Transverse colon (tissue), 4 donors: ENCODE results near the gene ASB16. TPM values are rescaled to one million over a fixed set of nuclear protein-coding genes. Genes with fewer than 3 reads are reported as not detected.
A peak's percentile ranks its signal among the peaks of the same experiment; 100 is the strongest.

Source experiments
- DNase-seq: peaks from one replicate; pipeline ENCODE4 v3.0.0-alpha.2; 2019
- H3K27ac ChIP-seq, 4 donors: fragments of 200-600 bp; sonication (generic); 2 replicates each; pipeline ENCODE4 v1.5.1; 2016 to 2018; ENCODE audit warnings: inconsistent platforms in 4 of 4
- H3K27me3 ChIP-seq: fragments of 200-600 bp; sonication (generic); 2 replicates; pipeline ENCODE4 v1.5.1; 2017; ENCODE audit warnings: inconsistent platforms
- H3K36me3 ChIP-seq, 4 donors: fragments of 200-600 bp; sonication (generic); 2 replicates each; pipeline ENCODE4 v1.5.1; 2017 to 2019; ENCODE audit warnings: inconsistent platforms in 4 of 4
- H3K4me1 ChIP-seq, 4 donors: fragments of 200-600 bp; sonication (generic); 2 replicates each; pipeline ENCODE4 v1.5.1; 2017 to 2020; ENCODE audit warnings: inconsistent platforms in 4 of 4
- H3K4me3 ChIP-seq, 4 donors: fragments of 200-600 bp; sonication (generic); 1 replicate in 1 of 4; 2 replicates in 3 of 4; pipeline versions ENCODE4 v1.5.1 to v1.6.1; 2017 to 2019; ENCODE audit warnings: inconsistent platforms in 4 of 4
- H3K9me3 ChIP-seq, 2 donors: fragments of 200-600 bp; sonication (generic); 2 replicates each; pipeline ENCODE4 v1.5.1; 2017 to 2019; ENCODE audit warnings: inconsistent platforms in 2 of 2
- CTCF ChIP-seq, 5 experiments: fragments of 200-600 bp in 3 of 5; fragments of 450-650 bp in 2 of 5; sonication (generic) in 3 of 5; IDR thresholded peaks; 1 replicate in 2 of 5; 2 replicates in 3 of 5; pipeline ENCODE4 v1.5.1; 2016 to 2017; ENCODE audit warnings: antibody characterized with exemption in 5 of 5, inconsistent platforms in 3 of 5, mild to moderate bottlenecking in 2 of 5, moderate library complexity in 1 of 5
- EP300 ChIP-seq: sonication (generic); formaldehyde crosslinking; IDR thresholded peaks from one replicate; pipeline ENCODE4 v1.6.1; 2017; ENCODE audit warnings: antibody characterized with exemption, low read depth
- POLR2A ChIP-seq: fragments of 450-650 bp; IDR thresholded peaks from one replicate; pipeline ENCODE4 v1.6.1; 2016; ENCODE audit warnings: antibody characterized with exemption, mild to moderate bottlenecking, moderate library complexity
- POLR2AphosphoS5 ChIP-seq, 3 donors: sonication (generic); formaldehyde crosslinking; IDR thresholded peaks; one replicate each; pipeline ENCODE4 v1.6.1; 2016; ENCODE audit warnings: antibody characterized with exemption in 3 of 3
- WGBS, 2 donors: methylation state at CpG; one replicate each; pipeline ENCODE4 v1.1.5; 2018; ENCODE audit warnings: low coverage in 1 of 2; 5-methylcytosine and 5-hydroxymethylcytosine counted together
- in situ Hi-C, 4 donors: fragments of 200-750 bp; cut with MboI; loops; one replicate each; pipeline versions ENCODE4 v1.15.0 to v1.15.1; 2017; ENCODE audit warnings: low sequenced_read_pairs in 3 of 4, low pct_ligation_motif_present in 1 of 4, low pct_unique_long_range_greater_than_20kb in 1 of 4
- intact Hi-C: fragments of 100-400 bp; cut with DNase I; formaldehyde crosslinking; loops from one replicate; pipeline ENCODE4 v1.15.1; 2023; ENCODE audit warnings: low total_unique reads
- total RNA-seq, 4 donors: library from RNA; depleted of rRNA; stranded (reverse); fragments of >200 nt; gene quantifications; one replicate each; pipeline ENCODE4 v1.1.0, GENCODE V29; 2016

Gene ASB16
- total RNA-seq, 4 donors from 2014 or later = 1.2 to 2.6 TPM; not detected in 2

- Histone ChIP-seq H3K27me3 (no peaks in the 10 kb centered on the region), H3K4me3 (peak overlapping the region; percentile 84 to 98 (median 98)), H3K27ac (peak overlapping the region; percentile 99 to 100 (median 100)), H3K36me3 (peaks cover 0 to 19% (median 7%) of the 10 kb centered on the region in 4 donors), H3K9me3 (no peaks in the 10 kb centered on the region), H3K4me1 (peaks cover 27 to 37% (median 31%) of the 10 kb centered on the region in 4 donors)
- intact Hi-C loops = loop anchor here (2.0 kb wide), 1 partner anchor 106 kb away; the partner anchor contains the start of gene SLC25A39
- peak; percentile 92 for DNase-seq
- in situ Hi-C loops = loop anchor here in 2 of 4 donors (5.0 to 10.0 kb wide), 2 partner anchors 106 to 114 kb away; partner anchors contain the start of gene SLC25A39 (in 1 of the 2)
- WGBS, 2 donors = 0% methylated on average over 23 of the region's 89 CpGs; no CpG with 5 or more reads in 1 of the 2 donors
- TF ChIP-seq POLR2A (no peak), CTCF (IDR thresholded peaks at IDR 0.05) (peak; percentile 43 to 70 (median 62)), EP300 (no peak), POLR2AphosphoS5 (IDR thresholded peaks at IDR 0.05) (peak in 2 of 3 donors; percentile 68 to 77)
These were observed 48.0 kb downstream of the ASB16 start for GRCh38 chr17:44218344-44219107.

- Histone ChIP-seq H3K27me3 (no peaks in the 10 kb centered on the region), H3K9me3 (no peaks in the 10 kb centered on the region), H3K36me3 (peaks cover 0 to 19% (median 7%) of the 10 kb centered on the region in 4 donors), H3K4me1 (peaks cover 31 to 42% (median 37%) of the 10 kb centered on the region in 4 donors), H3K4me3 (peak overlapping the region; percentile 84 to 98 (median 98)), H3K27ac (peak overlapping the region; percentile 99 to 100 (median 100))
- intact Hi-C loops = loop anchor here (2.0 kb wide), 1 partner anchor 106 kb away; the partner anchor contains the start of gene SLC25A39
- in situ Hi-C loops = loop anchor here in 2 of 4 donors (5.0 to 10.0 kb wide), 2 partner anchors 106 to 113 kb away; partner anchors contain the start of gene SLC25A39 (in 1 of the 2)
- peak; percentile 17 to 68 (median 48) for TF ChIP-seq CTCF (IDR thresholded peaks at IDR 0.05)
- TF ChIP-seq POLR2AphosphoS5 (IDR thresholded peaks at IDR 0.05) = peak in 2 of 3 donors; percentile 25 to 27
- no peak for TF ChIP-seq EP300
- TF ChIP-seq POLR2A = peak; percentile 36
- WGBS, 2 donors = 1% methylated on average over 22 of the region's 73 CpGs; no CpG with 5 or more reads in 1 of the 2 donors
- peak; percentile 69 for DNase-seq
These were observed 48.7 kb downstream of the ASB16 start for GRCh38 chr17:44219108-44219615.

DNA sequence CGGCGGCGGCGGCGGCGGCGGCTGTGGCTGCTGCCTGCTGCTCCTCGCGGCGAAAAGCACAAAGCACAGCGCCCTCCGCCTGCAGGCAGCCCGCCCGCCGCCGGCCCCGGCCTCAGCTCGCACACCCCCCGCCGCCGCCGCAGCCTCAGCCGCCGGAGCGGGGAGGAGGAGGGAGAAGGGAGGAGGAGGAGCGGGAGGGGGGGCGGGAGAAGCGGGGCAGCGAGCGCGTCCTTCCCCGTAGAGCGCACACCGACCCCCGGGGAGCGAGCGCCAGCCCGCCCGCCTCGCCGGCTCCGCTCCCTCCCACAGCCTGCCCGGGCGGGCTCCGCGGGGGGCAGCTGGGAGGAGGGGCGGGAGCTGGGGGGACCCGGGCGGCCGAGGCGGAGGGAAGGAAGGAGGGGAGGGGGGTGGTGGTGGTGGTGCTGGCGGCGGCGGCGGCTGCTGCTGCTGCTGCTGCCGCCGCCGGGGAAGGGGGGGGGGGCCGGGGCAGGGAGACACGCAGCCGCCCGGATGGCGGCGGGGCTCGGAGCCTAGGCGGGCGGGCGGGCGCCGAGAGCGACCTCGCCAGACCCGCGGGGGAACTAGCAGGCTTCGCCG, 49.2 kb downstream of the ASB16 start, which contains the start of gene UBTF:
TSS of gene UBTF (minus strand) at position 60 of the 597 bp plus-strand sequence. CDS start 1,446 bp downstream, outside the sequence.
- Histone ChIP-seq H3K9me3 (no peaks in the 10 kb centered on the region), H3K27ac (peak within 1 kb of the TSS; percentile 99 to 100 (median 100)), H3K36me3 (peaks cover 0 to 17% (median 7%) of the 10 kb centered on the region in 4 donors), H3K4me3 (peak within 1 kb of the TSS; percentile 84 to 98 (median 98)), H3K4me1 (peaks cover 31 to 44% (median 39%) of the 10 kb centered on the region in 4 donors), H3K27me3 (no peaks in the 10 kb centered on the region)
- TF ChIP-seq EP300 (no peak), POLR2A (no peak), CTCF (IDR thresholded peaks at IDR 0.05) (no peak), POLR2AphosphoS5 (IDR thresholded peaks at IDR 0.05) (no peak)
- intact Hi-C loops = loop anchor here (2.0 kb wide), 1 partner anchor 105 kb away; the partner anchor contains the start of gene SLC25A39
- 1% methylated on average over 28 of the region's 76 CpGs; no CpG with 5 or more reads in 1 of the 2 donors for WGBS, 2 donors
- in situ Hi-C loops = loop anchor here in 2 of 4 donors (5.0 to 10.0 kb wide), 2 partner anchors 105 to 113 kb away; partner anchors contain the start of gene SLC25A39 (in 1 of the 2)
- DNase-seq = peak; percentile 63
